HepG2 (cell line): ENCODE data around the gene ZKSCAN2. TPM values are rescaled to one million over a fixed set of nuclear protein-coding genes. Genes with fewer than 3 reads are reported as not detected.
A peak's percentile ranks its signal among the peaks of the same experiment; 100 is the strongest.

ENCODE experiments used
- ARHGAP35 ChIP-seq: sonication (generic); formaldehyde crosslinking; IDR thresholded peaks from 2 replicates; pipeline ENCODE4 v1.9.0; 2022; ENCODE audit warnings: mild to moderate bottlenecking, inconsistent platforms, moderate library complexity, missing genetic modification reagents, borderline replicate concordance
- ATAD3A ChIP-seq: sonication (generic); formaldehyde crosslinking; IDR thresholded peaks from 2 replicates; pipeline ENCODE4 v1.4.0; 2020; ENCODE audit warnings: missing genetic modification reagents
- DBP ChIP-seq: sonication (generic); formaldehyde crosslinking; IDR thresholded peaks from 2 replicates; pipeline ENCODE4 v1.4.0; 2020; ENCODE audit warnings: missing genetic modification reagents; ENCODE audit errors: not compliant biosample characterization
- E2F2 ChIP-seq: sonication (generic); formaldehyde crosslinking; IDR thresholded peaks from 2 replicates; pipeline ENCODE4 v1.4.0; 2020; ENCODE audit warnings: missing genetic modification reagents, borderline replicate concordance
- HNF1B ChIP-seq: sonication (generic); formaldehyde crosslinking; IDR thresholded peaks from 2 replicates; pipeline ENCODE4 v1.5.1; 2020; ENCODE audit warnings: mild to moderate bottlenecking, moderate library complexity, missing genetic modification reagents
- IRF2 ChIP-seq: IDR thresholded peaks from 2 replicates; pipeline ENCODE4 v1.6.1; 2018; ENCODE audit warnings: missing genetic modification reagents, missing compliant biosample characterization
- KLF16 ChIP-seq, 2 experiments: sonication (generic) in 1 of 2; formaldehyde crosslinking in 1 of 2; IDR thresholded peaks; 2 replicates each; pipeline versions ENCODE4 v1.6.1 to v1.8.0; 2016 to 2023; ENCODE audit warnings: missing genetic modification reagents in 2 of 2, missing compliant biosample characterization in 1 of 2
- RXRA ChIP-seq: sonication (generic); formaldehyde crosslinking; IDR thresholded peaks from 2 replicates; pipeline ENCODE4 v1.5.1; 2020; ENCODE audit warnings: missing genetic modification reagents
- SNAI1 ChIP-seq: sonication (generic); formaldehyde crosslinking; IDR thresholded peaks from 2 replicates; pipeline ENCODE4 v1.5.0; 2020; ENCODE audit warnings: mild to moderate bottlenecking, missing genetic modification reagents, borderline replicate concordance
- ZNF143 ChIP-seq: sonication (generic); formaldehyde crosslinking; IDR thresholded peaks from 2 replicates; pipeline ENCODE4 v1.4.0; 2020; ENCODE audit warnings: missing genetic modification reagents
- ZNF253 ChIP-seq: sonication (generic); formaldehyde crosslinking; IDR thresholded peaks from 2 replicates; pipeline ENCODE4 v1.8.0; 2022; ENCODE audit warnings: mild to moderate bottlenecking, missing genetic modification reagents, borderline replicate concordance
- ZNF275 ChIP-seq: sonication (generic); formaldehyde crosslinking; IDR thresholded peaks from 2 replicates; pipeline ENCODE4 v1.8.0; 2022; ENCODE audit warnings: missing genetic modification reagents, mild to moderate bottlenecking, inconsistent platforms, borderline replicate concordance
- ZNF362 ChIP-seq: sonication (generic); formaldehyde crosslinking; IDR thresholded peaks from 2 replicates; pipeline ENCODE4 v1.4.0; 2020; ENCODE audit warnings: missing genetic modification reagents, mild to moderate bottlenecking, borderline replicate concordance
- ZNF614 ChIP-seq: IDR thresholded peaks from 2 replicates; pipeline ENCODE4 v1.6.1; 2018; ENCODE audit warnings: missing biosample characterization, missing genetic modification reagents, inconsistent platforms, borderline replicate concordance
- ZNF691 ChIP-seq: sonication (generic); formaldehyde crosslinking; IDR thresholded peaks from 2 replicates; pipeline ENCODE4 v1.4.0; 2020; ENCODE audit warnings: missing genetic modification reagents, low read depth, mild to moderate bottlenecking, borderline replicate concordance
- ZNF709 ChIP-seq: sonication (generic); formaldehyde crosslinking; IDR thresholded peaks from 2 replicates; pipeline ENCODE4 v1.5.0; 2020; ENCODE audit warnings: mild to moderate bottlenecking, missing genetic modification reagents
- ZNF737 ChIP-seq: sonication (generic); formaldehyde crosslinking; IDR thresholded peaks from 2 replicates; pipeline ENCODE4 v1.5.0; 2020; ENCODE audit warnings: missing genetic modification reagents, mild to moderate bottlenecking, borderline replicate concordance
- ZNF746 ChIP-seq: sonication (generic); formaldehyde crosslinking; IDR thresholded peaks from 2 replicates; pipeline ENCODE4 v1.8.0; 2022; ENCODE audit warnings: mild to moderate bottlenecking, missing genetic modification reagents
- ZNF747 ChIP-seq: sonication (generic); formaldehyde crosslinking; IDR thresholded peaks from 2 replicates; pipeline ENCODE4 v1.8.1; 2023; ENCODE audit warnings: missing genetic modification reagents, mild to moderate bottlenecking, borderline replicate concordance
- ZNF883 ChIP-seq: sonication (generic); formaldehyde crosslinking; IDR thresholded peaks from 2 replicates; pipeline ENCODE4 v1.5.1; 2020; ENCODE audit warnings: mild to moderate bottlenecking, missing genetic modification reagents; ENCODE audit errors: not compliant biosample characterization
- polyA plus RNA-seq, 8 experiments: library from polyadenylated mRNA; depleted of rRNA in 3 of 8; stranded (reverse) in 7 of 8; unstranded in 1 of 8; fragments of >200 nt; fragmentation: Illumina TruSeq in 4 of 8; extraction: Trizol in 4 of 8; gene quantifications; 2 replicates each; pipeline versions ENCODE4 v1.2.1 to v1.2.3, GENCODE V29; 2011 to 2016; ENCODE audit warnings: low read depth in 4 of 8, missing spikeins in 1 of 8, mixed read lengths in 1 of 8; ENCODE audit not compliant: insufficient read depth in 1 of 8
- total RNA-seq, 5 experiments: library from RNA; depleted of rRNA; stranded (reverse); fragments of >200 nt; fragmentation: Illumina TruSeq; extraction: Trizol; gene quantifications; 2 replicates each; pipeline ENCODE4 v1.2.3, GENCODE V29; 2016; ENCODE audit warnings: low read depth in 1 of 5

ZKSCAN2 gene
- total and polyA plus RNA-seq, 2 of the 13 experiments (the other 11 are each of a cell fraction or from before 2014, with no cell fraction given): 4.2 to 11.1 TPM

GRCh38 chr16:25257956-25258860 lies 563 bp upstream of the ZKSCAN2 start (continued):
- TF ChIP-seq SNAI1 (CRISPR knock-in tag) (no peak), ZNF614 (peak; percentile 85; the same call in 1 of the 2 replicates), ZNF691 (CRISPR knock-in tag) (peak; percentile 97), ZNF143 (peak; percentile 40; the same call in 1 of the 2 replicates), ZNF883 (CRISPR knock-in tag) (peak; percentile 63), ZNF253 (peak; percentile 59; the same call in 1 of the 2 replicates), HNF1B (CRISPR knock-in tag) (peak; percentile 84; the same call in 1 of the 2 replicates), RXRA (CRISPR knock-in tag) (peak; percentile 94), ZNF737 (CRISPR knock-in tag) (peak; percentile 98; the same call in 1 of the 2 replicates), ZNF709 (peak; percentile 93), ZNF747 (CRISPR knock-in tag) (peak; percentile 85), ZNF275 (CRISPR knock-in tag) (no peak), KLF16 (CRISPR knock-in tag; IDR thresholded peaks at IDR 0.05) (peak in 1 of 2 experiments; percentile 62; a peak in 1 of 4 replicates), ZNF746 (CRISPR knock-in tag) (peak; percentile 89), ZNF362 (CRISPR knock-in tag) (peak; percentile 59; the same call in 1 of the 2 replicates), DBP (CRISPR knock-in tag) (peak; percentile 76), E2F2 (CRISPR knock-in tag) (peak; percentile 88), ARHGAP35 (CRISPR knock-in tag) (peak; percentile 48; the same call in 1 of the 2 replicates), ATAD3A (no peak; the same call in none of the 2 replicates), IRF2 (peak; percentile 88)
